IPS DF 19.7 (cell line): Measurements from ENCODE around the gene DUS1L.

Experiments
- DNase-seq: peaks from one replicate; pipeline ENCODE4 v3.0.0-alpha.2; 2013; ENCODE audit warnings: low read depth, low spot score

Gene DUS1L

DNA sequence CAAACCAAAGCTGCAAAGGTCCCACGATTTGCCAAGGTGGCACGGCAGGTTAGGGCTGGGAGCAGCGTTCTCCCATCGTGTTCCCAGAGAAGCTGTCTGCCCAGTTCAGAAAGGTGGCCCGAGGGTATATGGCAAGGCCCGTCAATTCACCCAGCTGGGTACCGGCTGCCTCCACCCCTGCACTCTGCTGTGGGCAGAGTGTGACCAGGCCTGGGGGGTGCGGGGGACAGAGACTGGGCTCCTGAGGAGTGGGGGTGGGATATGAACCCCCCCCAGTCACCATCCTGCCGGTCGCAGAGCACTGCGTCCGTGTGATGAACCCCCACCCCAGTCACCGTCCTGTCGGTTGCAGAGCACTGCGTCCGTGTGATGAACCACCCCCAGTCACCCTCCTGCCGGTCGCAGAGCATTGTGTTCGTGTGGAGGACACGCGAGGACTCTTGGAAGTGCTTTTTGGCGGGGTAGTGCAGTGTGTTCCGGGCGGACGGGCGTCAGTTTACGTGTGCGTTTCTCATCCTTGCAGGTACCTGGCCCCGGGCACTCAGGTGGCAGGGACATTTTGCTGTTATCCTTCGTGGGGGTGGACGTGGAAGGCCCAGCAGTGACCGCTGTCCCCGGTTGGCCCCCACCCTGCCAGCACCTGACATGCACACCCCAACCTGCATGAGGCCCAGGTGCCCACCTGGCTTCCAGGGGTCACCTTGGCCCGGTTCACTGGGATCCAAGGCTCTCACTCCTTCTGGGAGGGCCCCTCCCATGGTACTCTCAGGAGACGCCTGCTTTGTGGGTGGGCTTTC lies 35.1 kb upstream of the DUS1L start:
- no peak for DNase-seq

DNA sequence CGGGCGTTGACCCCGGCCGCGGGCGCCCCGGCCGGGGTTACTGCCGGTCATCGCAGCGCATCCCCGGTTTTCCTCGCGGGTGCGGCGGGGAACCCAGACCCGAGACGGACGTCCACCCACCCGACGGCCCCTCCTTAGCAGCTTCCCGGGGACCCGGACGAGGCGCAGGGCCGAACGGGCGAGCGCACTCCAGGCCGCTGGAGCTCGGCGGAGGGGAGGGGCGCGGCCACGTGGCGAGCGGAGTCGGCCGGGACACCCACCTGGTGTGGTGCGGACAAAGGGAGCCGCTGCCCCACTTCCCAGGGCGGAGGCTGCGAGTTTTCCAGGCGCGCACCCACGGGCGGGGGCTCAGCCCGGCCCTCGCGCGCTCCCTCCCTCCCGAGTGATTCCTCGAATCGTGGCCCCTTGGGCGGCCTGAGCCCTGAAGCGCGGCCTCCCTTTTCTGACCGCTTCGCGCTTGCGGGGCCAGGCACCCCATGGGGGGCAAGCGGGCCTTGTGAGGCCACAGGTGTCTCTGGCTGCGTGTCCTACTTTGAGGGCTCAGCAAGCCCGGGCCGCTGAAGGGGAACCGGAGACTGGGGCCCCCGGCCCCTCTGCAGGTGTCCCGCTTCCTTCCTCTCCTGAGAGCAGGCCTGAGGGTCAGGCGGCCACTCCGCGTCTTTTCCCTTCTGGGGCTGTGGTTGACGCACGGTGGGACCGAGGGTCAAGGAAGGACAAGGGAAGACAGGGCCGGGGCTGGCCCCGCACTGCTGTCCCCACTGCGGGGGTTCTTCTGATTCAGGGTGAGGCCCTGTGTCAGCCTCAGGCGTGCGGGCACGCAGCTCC lies 33.5 kb upstream of the DUS1L start:
- DNase-seq, result no peak

DNA sequence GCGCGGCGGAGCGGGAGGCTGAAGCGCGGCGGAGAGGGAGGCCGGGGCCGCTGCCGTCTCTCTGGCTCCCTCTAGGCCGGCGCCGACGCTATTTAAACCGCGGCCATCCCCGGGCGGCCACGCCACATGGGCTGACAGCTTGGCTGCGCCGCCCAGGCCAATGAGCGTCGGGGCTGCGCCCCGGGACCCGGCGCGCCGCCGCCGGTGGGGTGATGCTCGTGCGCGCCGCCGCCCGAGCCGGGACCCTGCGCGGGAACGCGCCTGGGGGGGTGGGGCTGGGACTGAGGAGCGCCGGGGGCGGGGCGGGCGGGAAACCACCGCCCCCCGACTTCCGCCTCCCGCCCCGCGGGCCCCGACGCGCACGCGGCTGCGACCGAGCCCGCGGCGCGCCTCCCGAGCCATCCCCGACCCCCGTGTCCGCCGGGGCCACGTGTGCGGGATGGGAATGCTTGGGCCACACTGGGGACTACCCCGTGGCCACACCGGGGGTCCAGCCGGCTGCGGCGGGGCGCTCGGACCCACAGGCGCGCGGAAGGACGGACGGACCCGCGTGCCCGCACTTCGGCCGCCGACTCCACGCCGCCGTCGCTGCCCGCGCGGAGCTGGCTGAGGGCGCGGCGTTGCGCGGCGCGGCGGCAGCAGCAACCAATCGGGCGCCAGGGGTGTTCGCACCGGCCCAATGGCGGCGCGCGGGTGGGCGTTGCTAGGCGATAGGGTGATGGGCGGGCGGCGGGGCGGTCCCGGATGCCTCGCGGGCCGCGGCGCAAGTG lies 32.8 kb upstream of the DUS1L start, which contains the start of gene FASN:
TSS of gene FASN (minus strand) at position 68 of the 770 bp plus-strand sequence. CDS start 1,791 bp downstream, outside the sequence.
- peak; percentile 42 for DNase-seq

DNA sequence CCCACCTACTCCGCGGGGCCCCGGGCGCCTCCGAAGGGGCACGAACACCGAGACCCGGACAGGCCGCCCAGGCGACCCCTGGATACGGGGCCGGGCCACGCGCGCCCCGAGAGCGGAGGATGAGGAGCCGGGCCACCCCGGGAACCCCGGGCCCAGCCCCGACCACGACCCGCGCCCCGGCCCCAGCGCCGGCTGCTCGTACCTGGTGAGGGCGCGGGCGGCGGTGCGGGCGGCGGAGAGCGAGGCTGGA lies 32.2 kb upstream of the DUS1L start:
- no peak for DNase-seq

DNA sequence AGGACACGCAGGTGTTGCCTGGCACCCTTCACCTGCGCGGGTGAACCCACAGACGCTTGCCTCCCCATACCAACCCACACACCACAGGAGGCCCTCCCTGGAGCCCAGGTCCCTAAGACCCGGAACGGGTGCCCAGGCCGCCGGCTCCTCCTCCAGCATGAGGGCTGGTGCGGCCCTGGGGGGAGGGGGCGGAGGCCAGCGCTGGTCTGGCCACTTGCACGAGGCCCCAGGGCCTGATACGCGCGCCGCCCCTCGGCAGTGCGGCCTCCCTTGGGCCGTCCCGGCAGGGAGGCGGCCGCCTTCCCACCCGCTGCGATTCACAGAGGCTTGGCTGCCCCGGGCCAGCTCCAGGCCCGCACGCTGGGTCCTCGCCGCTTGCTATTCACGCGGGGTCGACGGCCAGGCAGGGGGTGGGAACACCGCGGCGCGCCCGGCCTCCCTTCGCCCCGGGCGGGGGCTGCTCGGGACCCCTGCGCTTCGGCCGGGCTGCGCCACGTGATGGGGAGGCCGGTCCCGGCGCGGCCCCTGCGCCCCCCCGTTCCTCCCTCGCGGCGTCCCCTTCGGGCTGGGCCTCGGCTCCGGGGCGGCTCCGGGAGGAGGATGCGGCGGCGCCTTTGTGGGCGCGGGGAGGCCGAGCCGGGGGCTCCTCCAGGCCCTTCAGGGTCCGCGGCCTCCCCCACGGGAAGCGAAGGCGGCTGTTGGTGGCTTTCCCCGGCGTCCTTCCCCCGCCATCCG lies 31.7 kb upstream of the DUS1L start:
- DNase-seq, result no peak

DNA sequence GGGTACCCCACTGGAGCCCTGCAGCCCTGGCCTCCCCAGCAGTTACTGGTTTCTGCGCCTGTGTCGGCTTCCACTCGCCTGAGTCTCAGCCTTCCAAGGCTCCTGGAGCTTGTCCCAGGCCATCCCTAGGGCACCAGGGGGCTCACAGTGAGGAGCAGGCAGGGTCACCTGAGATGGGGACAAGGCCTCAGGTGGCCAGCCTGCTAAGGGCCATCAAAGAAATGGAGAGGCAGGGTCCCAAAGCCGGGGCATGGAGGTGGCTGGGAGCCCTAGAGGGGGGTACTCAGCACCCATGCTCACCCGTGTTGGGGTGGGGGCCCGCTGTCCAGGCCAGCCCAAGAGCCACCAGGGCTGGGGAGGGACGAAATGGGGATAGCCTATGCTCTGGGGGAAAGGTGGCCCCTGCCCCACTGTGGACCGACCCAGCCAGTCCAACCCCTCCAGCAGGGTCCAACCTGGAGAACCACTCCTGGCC lies 31.1 kb upstream of the DUS1L start:
- no peak for DNase-seq

DNA sequence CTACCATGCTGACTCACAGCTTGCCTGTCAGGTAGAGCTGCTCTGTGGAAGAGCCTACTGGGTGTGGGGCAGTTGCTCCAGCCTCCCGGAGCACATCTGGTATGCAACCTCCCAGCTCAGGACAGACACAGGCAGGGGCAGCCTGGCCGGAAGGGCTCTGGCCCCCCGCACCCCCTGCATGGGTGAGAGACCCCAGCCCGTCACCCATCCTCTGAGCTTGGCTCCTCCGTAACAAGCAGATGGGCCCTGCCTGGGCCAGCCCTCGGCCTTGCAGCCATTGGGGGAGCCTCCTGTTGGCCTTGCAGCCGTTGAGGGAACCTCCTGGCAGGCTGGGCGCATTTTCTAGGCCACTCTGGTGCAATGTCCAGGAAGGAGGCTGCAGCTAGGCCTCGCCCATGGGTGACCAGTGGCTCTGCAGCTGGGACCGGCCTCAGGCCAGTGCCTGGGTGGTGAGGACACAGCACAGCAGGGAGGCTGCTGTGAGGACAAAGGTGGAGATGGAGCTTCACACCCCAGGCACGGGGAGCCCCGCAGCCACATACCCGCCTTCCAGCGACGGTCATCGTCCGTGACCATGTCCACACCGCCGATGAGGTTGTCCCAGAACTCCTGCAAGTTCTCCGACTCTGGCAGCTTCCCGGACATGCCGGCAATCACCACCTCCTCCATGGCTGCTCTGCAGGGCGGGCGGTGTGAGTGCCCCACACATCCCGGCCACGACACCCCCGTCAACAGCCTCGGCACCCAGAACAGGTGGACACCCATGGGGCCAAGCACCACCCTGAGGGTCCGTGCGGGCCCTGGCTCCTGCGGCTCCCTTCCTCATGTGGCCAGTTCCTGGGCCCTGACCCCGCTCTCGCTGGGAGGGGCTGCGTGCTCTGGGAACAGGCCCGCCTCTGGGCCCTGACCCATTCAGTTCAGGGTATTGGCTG lies 30.4 kb upstream of the DUS1L start:
- no peak for DNase-seq

DNA sequence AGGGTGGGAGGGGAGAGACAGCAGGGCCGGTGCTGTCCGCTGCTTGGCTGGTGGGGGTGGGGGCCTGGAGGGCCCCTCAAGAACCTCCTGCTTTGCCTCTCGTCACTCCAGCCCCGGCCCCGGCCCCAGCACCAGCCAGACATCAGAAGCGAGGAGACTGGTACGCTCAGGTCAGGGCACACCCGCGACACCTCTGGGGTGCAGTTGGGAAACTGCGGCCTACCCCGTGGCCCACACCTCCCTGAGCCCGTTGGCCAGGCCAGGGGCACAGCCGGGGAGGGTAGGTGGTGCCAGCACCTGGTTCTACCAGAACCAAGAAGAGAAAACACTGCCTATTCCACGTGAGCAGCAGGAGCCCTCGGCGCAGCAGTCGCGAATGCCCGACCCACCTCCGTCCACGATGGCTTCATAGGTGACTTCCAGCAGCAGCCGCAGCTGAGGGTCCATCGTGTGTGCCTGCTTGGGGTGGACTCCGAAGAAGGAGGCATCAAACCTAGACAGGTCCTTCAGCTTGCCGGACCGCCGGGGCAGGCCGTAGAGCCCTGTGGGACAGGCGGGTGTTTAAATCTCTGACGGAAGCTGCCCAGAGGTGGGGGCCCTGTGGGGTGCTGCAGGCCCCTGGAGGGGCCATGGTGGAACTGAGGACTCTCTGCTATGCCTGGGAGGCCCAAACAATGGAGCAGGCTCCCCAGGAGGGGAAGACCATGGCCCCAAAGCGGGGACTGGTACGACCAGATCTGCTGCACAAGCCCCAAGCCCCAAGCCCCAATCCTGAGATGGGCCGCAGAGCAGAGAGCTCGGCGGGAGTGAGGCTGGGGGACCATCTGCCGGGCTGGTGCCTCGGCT lies 29.6 kb upstream of the DUS1L start:
- no peak for DNase-seq

DNA sequence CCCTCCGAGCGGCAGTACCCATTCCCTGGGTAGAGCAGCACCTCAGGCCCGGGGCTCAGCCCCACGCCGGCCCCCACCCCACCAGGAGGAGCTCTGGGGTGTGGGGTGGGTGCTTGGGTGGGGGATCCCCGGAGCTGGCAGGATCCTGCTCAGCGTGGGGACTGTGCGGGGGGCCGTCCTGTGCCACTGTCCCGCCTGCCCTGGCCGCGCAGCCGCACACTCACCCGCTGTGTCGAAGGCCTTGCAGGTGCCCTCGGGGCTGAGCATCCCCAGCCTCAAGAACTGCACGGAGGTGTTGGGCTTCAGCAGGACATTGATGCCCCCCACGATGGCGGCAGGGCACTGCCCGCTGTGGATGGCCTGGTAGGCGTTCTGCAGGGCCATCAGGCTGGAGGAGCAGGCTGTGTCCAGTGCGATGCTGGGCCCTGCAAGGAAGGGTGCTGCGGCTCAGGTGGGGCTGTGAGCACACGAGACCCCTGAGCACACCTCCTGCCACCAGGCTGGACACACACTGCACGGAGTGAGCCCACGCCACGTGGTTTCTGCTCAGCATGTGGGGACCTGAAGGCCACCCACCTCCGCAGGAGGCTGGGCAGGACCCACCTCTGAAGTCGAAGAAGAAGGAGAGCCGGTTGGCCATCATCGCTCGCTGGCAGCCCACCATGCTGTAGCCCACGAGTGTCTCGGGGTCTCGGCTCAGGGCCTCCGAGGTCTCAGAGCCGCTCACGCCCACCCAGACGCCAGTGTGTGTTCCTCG lies 27.6 kb upstream of the DUS1L start:
- DNase-seq, result no peak

DNA sequence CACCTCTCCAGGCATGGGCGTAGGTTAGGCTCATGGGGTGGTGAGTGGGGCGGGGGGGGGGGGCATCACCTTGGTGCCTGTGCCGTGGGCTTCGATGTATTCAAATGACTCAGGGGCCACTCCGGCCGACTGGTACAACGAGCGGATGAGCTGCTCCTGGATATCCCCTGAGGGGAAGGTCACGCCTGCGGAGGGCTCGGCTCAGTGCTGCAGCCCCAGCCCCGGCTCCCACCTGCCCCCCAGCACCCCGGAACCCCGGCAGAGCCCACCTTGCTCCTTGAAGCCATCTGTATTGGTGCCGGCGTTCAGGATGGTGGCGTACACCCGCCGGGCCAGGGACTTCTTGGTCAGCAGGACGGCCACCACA lies 27.0 kb upstream of the DUS1L start:
- DNase-seq, result no peak

DNA sequence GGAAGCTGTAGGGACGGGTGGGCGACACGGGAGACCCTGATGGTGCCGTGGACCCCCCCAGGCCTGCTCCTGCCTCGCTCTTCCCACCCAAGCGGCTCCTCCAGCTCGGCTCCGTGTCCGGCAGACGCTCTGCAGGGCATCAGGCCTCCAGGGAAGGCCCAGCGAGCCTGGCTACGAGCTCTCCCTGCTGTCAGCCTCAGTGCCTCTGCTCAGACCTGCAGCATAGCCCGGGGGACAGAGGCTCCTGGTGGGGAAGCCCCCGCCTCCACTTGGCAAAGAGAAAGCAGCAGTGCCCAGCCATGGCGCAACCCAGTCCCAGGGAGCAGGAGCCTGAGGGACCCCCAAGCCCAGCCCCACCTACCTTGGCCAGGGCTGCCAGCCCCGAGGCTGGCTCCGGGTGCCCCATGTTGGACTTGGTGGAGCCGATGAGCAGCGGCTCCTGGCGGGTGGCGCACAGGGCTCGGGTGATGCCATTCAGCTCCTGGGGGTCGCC lies 26.5 kb upstream of the DUS1L start:
- DNase-seq, result no peak

DNA sequence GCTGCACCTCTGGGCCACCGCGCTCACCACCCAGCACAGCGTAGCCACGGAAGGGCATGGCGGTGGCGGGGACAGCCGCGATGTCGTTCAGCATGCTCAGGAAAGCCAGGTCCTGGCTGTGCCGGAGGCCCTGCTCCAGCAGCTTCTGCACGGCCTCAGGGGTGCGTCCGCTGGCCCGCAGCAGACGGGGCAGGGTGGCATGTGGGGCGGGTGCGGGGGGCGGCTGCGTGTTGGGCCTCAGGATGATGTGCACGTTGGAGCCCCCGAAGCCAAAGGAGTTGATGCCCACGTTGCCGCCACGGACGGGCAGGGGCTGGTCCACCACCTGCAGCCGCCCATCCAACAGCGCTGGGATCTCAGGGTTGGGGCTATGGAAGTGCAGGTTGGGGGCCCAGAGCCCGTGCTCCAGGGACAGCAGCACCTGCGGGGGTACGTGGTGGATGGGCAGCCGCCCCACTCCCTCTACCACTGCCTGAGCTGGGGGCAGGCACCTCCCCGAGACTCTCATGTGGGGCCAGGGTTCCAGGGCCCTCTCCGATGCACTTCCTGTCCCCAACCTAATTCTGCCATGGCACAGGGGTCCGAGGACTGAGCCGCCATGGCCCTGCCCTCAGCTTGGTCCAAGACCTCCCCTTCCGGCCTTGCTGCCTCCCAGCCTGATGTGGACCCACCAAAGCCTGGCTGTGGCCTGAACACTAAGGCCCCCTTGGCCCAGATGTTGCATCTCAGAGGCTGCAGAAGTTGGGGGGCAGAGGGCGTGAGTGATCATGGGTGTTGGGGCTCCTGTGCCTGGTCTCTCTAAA lies 25.9 kb upstream of the DUS1L start:
- no peak for DNase-seq

DNA sequence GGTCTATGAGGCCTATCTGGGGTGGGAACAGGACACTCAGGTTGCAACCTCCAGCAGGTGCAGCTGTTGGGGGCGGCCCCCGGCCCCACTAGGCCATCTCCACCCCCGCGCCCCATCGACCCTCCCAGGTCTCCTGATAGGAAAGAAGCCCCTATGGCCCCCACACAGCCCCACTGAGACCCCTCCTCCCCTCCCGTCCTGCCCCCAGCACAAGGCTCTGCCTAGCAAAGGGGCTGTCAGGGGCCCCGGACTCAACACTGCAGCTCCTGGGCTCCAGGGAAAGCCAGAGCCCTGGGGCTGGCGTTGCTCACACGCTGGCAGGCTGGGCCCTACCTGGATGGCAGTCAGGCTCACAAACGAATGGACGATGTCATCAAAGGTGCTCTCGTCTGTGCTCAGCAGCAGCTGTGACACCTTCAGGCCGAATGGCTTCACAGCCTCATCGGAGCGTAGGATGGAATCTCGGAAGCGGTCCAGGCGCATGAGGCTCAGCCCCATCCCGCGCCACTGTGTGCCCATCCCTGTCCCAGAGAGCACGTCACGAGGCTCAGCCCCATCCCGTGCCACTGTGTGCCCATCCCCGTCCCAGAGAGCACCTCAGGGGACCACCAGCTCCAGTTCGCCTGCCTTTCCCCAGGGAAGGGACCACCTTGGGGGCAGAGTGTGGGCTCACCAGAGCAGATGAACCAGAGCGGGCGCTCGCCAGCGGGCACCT lies 25.1 kb upstream of the DUS1L start:
- no peak for DNase-seq

DNA sequence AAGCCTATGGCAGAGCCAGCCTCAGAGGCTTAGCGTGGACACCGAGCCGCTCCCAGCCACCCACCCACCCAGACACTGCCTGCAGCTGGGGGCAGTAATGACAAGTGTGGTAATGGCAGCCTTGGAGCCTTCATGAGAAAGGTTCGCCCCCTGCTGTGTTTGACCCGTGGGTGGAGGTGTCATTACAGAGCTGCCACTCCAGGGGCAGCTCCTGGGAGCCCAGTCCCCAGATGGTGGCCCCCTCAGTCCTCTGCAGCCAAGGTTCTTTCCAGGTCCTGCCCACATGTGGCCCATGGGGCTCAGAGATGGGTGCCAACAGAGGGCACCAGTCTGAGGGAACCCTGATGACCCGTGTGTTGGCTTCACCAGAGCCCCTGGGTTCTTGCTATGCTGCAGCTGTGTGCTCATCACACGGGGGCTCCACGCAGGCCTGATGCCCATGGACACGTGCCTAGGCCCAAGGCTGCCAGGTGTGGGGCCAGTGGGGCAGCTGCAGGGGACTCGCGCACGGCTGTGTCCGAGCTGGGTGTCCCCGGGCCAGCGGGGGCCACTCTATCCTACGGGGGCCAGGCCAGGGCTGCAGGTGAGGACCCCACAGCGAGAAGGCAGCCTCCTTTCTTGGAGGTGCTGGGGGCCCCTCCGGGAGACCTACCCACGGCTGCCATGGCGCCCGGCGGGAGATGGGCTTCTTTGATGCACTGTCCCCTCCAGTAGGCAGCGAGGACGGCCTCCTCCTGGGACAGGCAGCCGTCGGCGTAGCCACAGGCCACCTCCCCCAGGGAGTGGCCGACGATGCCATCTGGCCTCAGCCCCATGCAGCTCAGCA lies 24.3 kb upstream of the DUS1L start:
- DNase-seq, result no peak

DNA sequence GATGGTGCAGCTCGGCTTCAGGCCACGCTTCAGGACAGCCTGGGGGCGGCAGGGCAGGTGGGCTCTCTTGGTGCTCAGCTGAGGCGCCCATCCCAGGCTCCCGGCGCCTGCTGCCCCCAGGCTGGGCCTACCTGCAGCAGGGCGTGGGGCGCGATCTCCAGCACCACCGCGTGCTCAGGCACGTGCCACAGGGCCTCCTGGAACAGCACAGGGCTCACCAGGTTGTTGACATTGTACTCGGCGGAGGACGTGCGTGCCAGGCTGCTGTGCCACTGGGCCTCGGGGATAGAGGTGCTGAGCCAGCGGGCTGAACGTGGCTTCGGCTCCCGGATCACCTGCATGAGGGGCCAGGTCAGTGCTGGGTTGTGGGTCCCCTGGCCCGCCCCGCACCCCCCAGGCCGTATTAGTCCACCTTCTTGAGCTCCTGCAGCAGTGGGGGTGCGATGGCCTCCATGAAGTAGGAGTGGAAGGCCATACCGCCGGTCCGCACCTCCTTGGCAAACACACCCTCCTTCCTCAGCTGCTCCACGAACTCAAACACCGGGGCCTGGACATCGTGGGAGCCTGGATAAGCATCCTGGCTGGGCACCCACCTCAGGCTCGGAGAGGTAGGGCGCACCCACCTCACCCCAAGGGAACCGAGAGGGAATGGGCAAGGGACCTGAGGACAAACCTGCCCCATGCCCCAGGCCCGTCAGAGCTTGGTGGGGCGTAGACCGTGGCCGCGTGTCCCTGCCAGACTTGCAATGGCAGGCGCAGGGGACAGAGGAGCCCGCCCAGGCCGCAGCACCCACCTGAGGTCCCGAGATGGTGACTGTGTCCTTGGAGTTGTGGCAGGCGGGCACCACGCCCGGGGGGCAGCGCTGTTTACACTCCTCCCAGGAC lies 23.5 kb upstream of the DUS1L start:
- DNase-seq, result no peak
